ENCODE results near the gene IL13.
"Not testable (repeated sequence)": the region's sequence is repeated elsewhere in the genome, so short reads cannot be mapped to it uniquely, and the experiment has no call there.

IL13 gene

GRCh38 chr5:132691755-132692631, 34.0 kb downstream of the IL13 start:
- not testable (repeated sequence) for DNase-seq

GRCh38 chr5:132692632-132692967, 34.6 kb downstream of the IL13 start:
- DNase-seq = no peak

DNA sequence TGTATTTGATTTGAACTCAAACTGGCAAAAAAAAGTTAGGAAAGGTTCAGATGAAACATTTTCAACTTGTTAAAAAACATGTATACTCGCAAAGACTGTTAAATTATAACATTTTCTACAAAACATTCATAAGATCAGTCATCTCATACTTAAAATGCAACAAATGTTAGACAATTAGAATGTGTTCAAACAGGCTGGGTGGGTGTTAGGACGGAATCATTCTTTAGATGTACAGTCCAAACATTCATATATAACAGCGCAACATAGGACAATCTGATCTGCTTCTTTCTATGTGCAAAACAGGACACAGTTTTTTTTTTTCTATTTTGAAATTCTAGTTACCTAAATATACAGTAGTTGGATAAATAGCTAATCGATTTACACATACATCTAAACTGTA, 38.0 kb downstream of the IL13 start:
- no peak for DNase-seq

- no peak for DNase-seq
Measured at GRCh38 chr5:132704875-132705274, 46.9 kb downstream of the IL13 start.

DNA sequence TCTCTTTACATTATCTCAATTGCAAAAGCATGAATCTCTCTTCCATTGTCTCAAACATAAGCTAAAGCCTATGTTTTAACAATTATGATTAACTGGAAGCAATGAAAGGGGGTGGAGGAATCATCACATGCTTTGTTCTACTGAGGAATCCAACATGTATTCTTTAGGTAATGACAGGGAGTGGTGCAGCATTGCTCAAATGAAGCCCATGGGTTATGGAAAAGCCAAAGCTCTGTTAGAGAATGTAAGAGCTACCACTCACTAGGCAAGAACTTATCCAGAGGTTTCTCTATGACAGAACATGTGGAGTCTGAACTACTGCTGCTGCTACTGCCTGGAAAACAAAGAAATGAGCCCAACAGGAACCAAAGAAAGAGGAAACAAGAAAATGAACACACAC, 50.7 kb downstream of the IL13 start:
- DNase-seq = no peak

Data from activated gamma-delta T cell treated with Interleukin-2 at 50 U/mL for 16 hours (primary cell).